HL-60 (cell line): ENCODE results near the gene PTPRN2.

Experiments used
- DNase-seq, 2 experiments: peaks; one replicate each; pipeline ENCODE4 v3.0.0-alpha.2; 2010 to 2020; ENCODE audit warnings: low read depth in 1 of 2, low spot score in 1 of 2
- H3K27ac ChIP-seq: fragments of 250-450 bp; sonication (Bioruptor Pico); replicated peaks from 2 replicates; pipeline ENCODE4 v1.5.1; 2020; ENCODE audit warnings: mild to moderate bottlenecking, moderate library complexity
- H3K27me3 ChIP-seq: fragments of 250-450 bp; sonication (Bioruptor Pico); 2 replicates; pipeline ENCODE4 v1.5.1; 2021; ENCODE audit warnings: mild to moderate bottlenecking, moderate library complexity; ENCODE audit not compliant: insufficient read depth, poor library complexity, severe bottlenecking
- H3K4me3 ChIP-seq: replicated peaks from 2 replicates; pipeline ENCODE4 v1.5.1; 2011; ENCODE audit warnings: mild to moderate bottlenecking, control low read depth, low read length; ENCODE audit not compliant: insufficient read depth
- GABPA ChIP-seq: IDR thresholded peaks from 2 replicates; pipeline ENCODE4 v1.6.1; 2012; ENCODE audit warnings: low read depth
- POLR2AphosphoS5 ChIP-seq: IDR thresholded peaks from 2 replicates; pipeline ENCODE4 v1.6.1; 2012; ENCODE audit warnings: low read depth
- SPI1 ChIP-seq: IDR thresholded peaks from 2 replicates; pipeline ENCODE4 v1.6.1; 2012; ENCODE audit warnings: low read depth, mild to moderate bottlenecking, borderline replicate concordance
- TF ChIP-seq, protein P1 (sequence below): IDR thresholded peaks from 2 replicates; pipeline ENCODE4 v1.6.1; 2012; ENCODE audit warnings: low read depth; ENCODE audit not compliant: insufficient replicate concordance
- TF ChIP-seq, protein P2 (sequence below): IDR thresholded peaks from one replicate; pipeline ENCODE4 v1.5.1; 2011; ENCODE audit warnings: low read length, control low read depth, inconsistent platforms; ENCODE audit not compliant: insufficient read depth

The PTPRN2 gene

DNA sequence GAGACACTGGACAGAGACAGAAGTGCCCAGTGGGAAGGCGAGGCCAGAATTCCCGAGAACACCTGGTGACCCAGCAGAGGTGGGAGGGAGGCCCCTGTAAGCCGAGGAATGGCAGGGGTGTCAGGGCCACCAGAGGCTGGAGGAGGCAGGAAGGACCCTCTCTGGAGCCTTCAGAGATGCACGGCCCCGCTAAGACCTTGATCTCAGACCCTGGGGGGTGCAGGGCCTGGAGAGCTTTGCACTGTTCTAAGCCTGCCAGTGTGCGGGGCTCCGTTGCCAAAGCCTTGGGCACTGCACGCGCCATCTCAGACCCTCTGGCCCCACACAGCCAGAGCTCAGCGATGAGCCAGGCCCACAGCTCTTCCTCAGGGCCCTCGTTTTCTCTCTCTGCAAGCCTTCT, 557.1 kb downstream of the PTPRN2 start:
- H3K4me3 ChIP-seq: no peak overlapping the region
- TF ChIP-seq, protein P1, sequence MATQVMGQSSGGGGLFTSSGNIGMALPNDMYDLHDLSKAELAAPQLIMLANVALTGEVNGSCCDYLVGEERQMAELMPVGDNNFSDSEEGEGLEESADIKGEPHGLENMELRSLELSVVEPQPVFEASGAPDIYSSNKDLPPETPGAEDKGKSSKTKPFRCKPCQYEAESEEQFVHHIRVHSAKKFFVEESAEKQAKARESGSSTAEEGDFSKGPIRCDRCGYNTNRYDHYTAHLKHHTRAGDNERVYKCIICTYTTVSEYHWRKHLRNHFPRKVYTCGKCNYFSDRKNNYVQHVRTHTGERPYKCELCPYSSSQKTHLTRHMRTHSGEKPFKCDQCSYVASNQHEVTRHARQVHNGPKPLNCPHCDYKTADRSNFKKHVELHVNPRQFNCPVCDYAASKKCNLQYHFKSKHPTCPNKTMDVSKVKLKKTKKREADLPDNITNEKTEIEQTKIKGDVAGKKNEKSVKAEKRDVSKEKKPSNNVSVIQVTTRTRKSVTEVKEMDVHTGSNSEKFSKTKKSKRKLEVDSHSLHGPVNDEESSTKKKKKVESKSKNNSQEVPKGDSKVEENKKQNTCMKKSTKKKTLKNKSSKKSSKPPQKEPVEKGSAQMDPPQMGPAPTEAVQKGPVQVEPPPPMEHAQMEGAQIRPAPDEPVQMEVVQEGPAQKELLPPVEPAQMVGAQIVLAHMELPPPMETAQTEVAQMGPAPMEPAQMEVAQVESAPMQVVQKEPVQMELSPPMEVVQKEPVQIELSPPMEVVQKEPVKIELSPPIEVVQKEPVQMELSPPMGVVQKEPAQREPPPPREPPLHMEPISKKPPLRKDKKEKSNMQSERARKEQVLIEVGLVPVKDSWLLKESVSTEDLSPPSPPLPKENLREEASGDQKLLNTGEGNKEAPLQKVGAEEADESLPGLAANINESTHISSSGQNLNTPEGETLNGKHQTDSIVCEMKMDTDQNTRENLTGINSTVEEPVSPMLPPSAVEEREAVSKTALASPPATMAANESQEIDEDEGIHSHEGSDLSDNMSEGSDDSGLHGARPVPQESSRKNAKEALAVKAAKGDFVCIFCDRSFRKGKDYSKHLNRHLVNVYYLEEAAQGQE: no peak
- TF ChIP-seq GABPA (no peak), SPI1 (no peak), POLR2AphosphoS5 (no peak)
- TF ChIP-seq, protein P2, sequence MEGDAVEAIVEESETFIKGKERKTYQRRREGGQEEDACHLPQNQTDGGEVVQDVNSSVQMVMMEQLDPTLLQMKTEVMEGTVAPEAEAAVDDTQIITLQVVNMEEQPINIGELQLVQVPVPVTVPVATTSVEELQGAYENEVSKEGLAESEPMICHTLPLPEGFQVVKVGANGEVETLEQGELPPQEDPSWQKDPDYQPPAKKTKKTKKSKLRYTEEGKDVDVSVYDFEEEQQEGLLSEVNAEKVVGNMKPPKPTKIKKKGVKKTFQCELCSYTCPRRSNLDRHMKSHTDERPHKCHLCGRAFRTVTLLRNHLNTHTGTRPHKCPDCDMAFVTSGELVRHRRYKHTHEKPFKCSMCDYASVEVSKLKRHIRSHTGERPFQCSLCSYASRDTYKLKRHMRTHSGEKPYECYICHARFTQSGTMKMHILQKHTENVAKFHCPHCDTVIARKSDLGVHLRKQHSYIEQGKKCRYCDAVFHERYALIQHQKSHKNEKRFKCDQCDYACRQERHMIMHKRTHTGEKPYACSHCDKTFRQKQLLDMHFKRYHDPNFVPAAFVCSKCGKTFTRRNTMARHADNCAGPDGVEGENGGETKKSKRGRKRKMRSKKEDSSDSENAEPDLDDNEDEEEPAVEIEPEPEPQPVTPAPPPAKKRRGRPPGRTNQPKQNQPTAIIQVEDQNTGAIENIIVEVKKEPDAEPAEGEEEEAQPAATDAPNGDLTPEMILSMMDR: no peak
- no peak overlapping the region for H3K27ac ChIP-seq
- H3K27me3 ChIP-seq: no peaks in the 10 kb centered on the region
- DNase-seq: no peak

DNA sequence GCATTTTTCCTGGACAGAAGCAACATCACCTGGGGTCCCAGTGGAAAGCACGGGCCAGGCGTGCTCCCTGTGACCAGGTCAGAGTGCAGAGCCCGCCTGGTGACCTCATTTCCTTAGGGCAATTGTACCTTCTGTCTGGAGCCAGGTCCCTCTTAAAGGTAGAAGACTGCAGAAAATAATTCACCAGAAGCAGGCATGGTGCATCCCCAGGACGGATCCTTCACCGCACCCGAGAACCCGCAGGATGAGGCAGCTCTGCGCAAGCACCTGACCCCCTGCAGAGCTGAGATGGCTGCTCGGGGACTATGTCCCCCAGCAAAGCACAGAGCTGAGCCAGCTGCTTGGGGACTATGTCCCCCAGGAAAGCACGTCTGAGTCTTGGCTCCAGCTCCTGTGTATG, 557.6 kb downstream of the PTPRN2 start:
- no peak overlapping the region for H3K27ac ChIP-seq

DNA sequence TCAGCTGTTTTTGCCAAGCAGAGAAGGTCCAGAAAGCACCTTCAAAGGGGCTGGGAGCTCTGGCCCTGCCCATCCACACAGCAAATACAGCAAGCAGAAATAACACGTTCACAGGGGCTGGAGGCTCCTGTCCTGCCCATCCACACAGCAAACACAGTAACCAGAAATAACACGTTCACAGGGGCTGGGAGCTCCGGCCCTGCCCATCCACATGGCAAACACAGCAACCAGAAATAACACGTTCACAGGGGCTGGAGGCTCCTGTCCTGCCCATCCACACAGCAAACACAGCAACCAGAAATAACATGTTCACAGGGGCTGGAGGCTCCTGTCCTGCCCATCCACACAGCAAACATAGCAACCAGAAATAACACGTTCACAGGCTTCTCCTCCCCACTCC, 558.1 kb downstream of the PTPRN2 start:
- Histone ChIP-seq H3K4me3 (no peak overlapping the region), H3K27me3 (no peaks in the 10 kb centered on the region), H3K27ac (no peak overlapping the region)
- DNase-seq: no peak
- TF ChIP-seq, protein P1: no peak
- no peak for TF ChIP-seq GABPA
- no peak for TF ChIP-seq POLR2AphosphoS5
- TF ChIP-seq, protein P2: no peak
- TF ChIP-seq SPI1: no peak

More for the DNA sequence above, 557.6 kb downstream of the PTPRN2 start:
- H3K4me3 ChIP-seq: no peak overlapping the region
- TF ChIP-seq, protein P1: no peak
- TF ChIP-seq, protein P2: no peak
- TF ChIP-seq POLR2AphosphoS5 (no peak), GABPA (no peak), SPI1 (no peak)
- H3K27me3 ChIP-seq: no peaks in the 10 kb centered on the region
- no peak for DNase-seq
